Stimulated activated CD8-positive, alpha-beta memory T cell treated with anti-CD3 and anti-CD28 coated beads, Interleukin-2, amount 100 ng/mL, for 48 hours (primary cell): ENCODE results near the gene MBOAT7.

ENCODE experiments used
- DNase-seq, 2 donors: peaks; one replicate each; pipeline ENCODE4 v3.0.0-alpha.2; 2020; ENCODE audit warnings: low read depth in 2 of 2

Gene MBOAT7

GRCh38 chr19:54162241-54162805 lies 27.1 kb downstream of the MBOAT7 start:
- DNase-seq = peak; percentile 73 to 77

GRCh38 chr19:54160854-54161253 lies 28.5 kb downstream of the MBOAT7 start:
- DNase-seq = no peak

GRCh38 chr19:54160182-54160811 lies 29.1 kb downstream of the MBOAT7 start:
- DNase-seq = no peak

GRCh38 chr19:54159352-54160181 lies 29.8 kb downstream of the MBOAT7 start, which contains the start of gene LENG1:
LENG1 (minus strand) TSS chr19:54159721; CDS start chr19:54159695, 26 bp downstream.
- DNase-seq = peak; percentile 91 to 97

- no peak for DNase-seq
Observed at GRCh38 chr19:54158812-54159351, 30.5 kb downstream of the MBOAT7 start.

GRCh38 chr19:54156953-54157352 lies 32.4 kb downstream of the MBOAT7 start:
- no peak for DNase-seq

GRCh38 chr19:54156490-54156889 lies 32.9 kb downstream of the MBOAT7 start:
- DNase-seq = no peak

- no peak for DNase-seq
Observed at GRCh38 chr19:54155694-54156093, 33.7 kb downstream of the MBOAT7 start.

GRCh38 chr19:54154603-54155345 lies 34.6 kb downstream of the MBOAT7 start:
- DNase-seq = no peak

GRCh38 chr19:54153731-54154326 lies 35.6 kb downstream of the MBOAT7 start:
- no peak for DNase-seq

- no peak for DNase-seq
Observed at GRCh38 chr19:54152878-54153524, 36.4 kb downstream of the MBOAT7 start.

GRCh38 chr19:54152267-54152666 lies 37.1 kb downstream of the MBOAT7 start:
- DNase-seq = no peak

GRCh38 chr19:54151362-54152035 lies 37.9 kb downstream of the MBOAT7 start:
- DNase-seq = no peak

GRCh38 chr19:54149021-54149812 lies 40.2 kb downstream of the MBOAT7 start:
- no peak for DNase-seq

- no peak for DNase-seq
Observed at GRCh38 chr19:54148158-54148557, 41.2 kb downstream of the MBOAT7 start.

- no peak for DNase-seq
Observed at GRCh38 chr19:54147676-54148075, 41.7 kb downstream of the MBOAT7 start.

- no peak for DNase-seq
Observed at GRCh38 chr19:54145541-54146158, 43.7 kb downstream of the MBOAT7 start.

GRCh38 chr19:54142166-54142780 lies 47.1 kb downstream of the MBOAT7 start:
- no peak for DNase-seq

GRCh38 chr19:54141356-54141755 lies 48.0 kb downstream of the MBOAT7 start:
- DNase-seq = no peak
